HAP-1 (cell line): Measurements from ENCODE around the gene PPT2.
"Not testable (repeated sequence)": the region's sequence is repeated elsewhere in the genome, so short reads cannot be mapped to it uniquely, and the experiment has no call there.

ENCODE experiments used
- DNase-seq, 2 experiments: peaks; one replicate each; pipeline ENCODE4 v3.0.0-alpha.2; 2016 to 2020; ENCODE audit warnings: low spot score in 2 of 2
- H3K27me3 ChIP-seq: fragments of 250-450 bp; sonication (Bioruptor Pico); 2 replicates; pipeline ENCODE4 v1.5.1; 2020; ENCODE audit warnings: low read depth, mild to moderate bottlenecking, moderate library complexity
- H3K36me3 ChIP-seq: fragments of 250-450 bp; sonication (Bioruptor Pico); replicated peaks from 2 replicates; pipeline ENCODE4 v1.5.1; 2020; ENCODE audit warnings: mild to moderate bottlenecking
- H3K4me1 ChIP-seq: fragments of 250-450 bp; sonication (Bioruptor Pico); 2 replicates; pipeline ENCODE4 v1.5.1; 2020; ENCODE audit warnings: mild to moderate bottlenecking
- H3K4me3 ChIP-seq: fragments of 250-450 bp; sonication (Bioruptor Pico); 2 replicates; pipeline ENCODE4 v1.5.1; 2020; ENCODE audit warnings: mild to moderate bottlenecking, moderate library complexity
- H3K9me3 ChIP-seq: fragments of 250-450 bp; sonication (Bioruptor Pico); 2 replicates; pipeline ENCODE4 v1.5.1; 2020; ENCODE audit warnings: mild to moderate bottlenecking, moderate library complexity
- in situ Hi-C: fragments of 300-500 bp; cut with MboI; formaldehyde crosslinking; loops from 3 replicates; pipeline ENCODE4 v1.14.3; 2020; ENCODE audit warnings: low sequenced_read_pairs, inconsistent platforms, mixed read lengths

Gene PPT2

DNA sequence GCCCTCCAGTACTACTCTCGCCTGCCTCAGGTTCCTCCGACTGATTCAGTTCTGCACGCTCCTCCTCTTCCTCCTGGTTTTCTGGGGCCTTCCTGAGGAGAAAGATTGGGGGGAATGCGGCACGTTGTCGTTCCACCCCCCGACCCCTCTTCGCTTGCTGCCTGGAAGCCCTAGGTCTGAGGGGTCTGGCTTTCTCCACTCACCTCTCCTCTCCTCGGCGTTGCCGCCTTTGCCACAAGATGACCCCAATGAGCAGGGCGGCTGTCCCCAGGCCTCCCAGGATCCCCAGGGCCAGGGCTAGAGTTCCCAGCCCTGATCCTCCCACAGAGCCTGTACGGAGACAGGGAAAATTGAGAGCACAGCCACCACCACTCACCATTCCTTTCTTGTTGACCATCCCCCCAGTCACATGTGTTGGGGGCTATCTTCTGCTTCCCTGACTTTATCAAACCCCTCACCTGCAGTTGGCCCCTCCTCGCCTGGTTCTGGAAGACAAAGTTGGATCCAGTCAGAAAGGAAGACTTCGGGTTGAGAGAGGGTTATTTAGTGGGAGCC lies 27.3 kb downstream of the PPT2 start:
- no peak for DNase-seq
- Histone ChIP-seq H3K36me3 (peaks cover 22% of the 10 kb centered on the region), H3K4me3 (no peak overlapping the region), H3K9me3 (no peaks in the 10 kb centered on the region), H3K27me3 (no peaks in the 10 kb centered on the region), H3K4me1 (peaks cover 12% of the 10 kb centered on the region)
- in situ Hi-C loops: no loop called here

DNA sequence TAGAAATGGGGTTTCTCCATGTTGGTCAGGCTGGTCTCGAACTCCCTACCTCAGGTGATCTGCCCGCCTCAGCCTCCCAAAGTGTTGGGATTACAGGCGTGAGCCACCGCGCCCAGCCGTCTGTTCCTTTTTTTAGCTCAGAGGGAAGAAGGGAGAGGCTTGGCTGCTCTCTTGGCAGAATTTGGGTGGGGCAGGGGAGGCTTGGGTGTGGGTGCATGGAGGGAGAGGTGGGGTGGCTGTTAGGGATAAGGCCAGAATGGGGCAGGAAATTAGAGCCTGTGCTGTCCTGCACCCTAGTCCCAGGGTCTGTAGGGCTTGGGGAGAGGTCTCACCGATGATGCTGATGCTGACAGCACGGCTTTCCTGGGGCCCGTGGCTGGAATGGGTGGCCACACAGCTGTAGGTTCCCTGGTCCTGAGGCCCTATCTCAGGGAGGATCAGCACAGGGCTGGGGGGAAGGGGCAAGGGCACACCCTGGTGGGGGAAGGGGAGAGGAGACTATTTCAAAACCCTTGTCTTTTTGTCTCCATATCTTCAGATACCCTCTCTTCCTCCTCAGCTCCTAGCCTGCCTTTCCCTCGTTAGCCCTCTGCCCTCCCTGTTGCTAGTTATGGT lies 28.1 kb downstream of the PPT2 start:
- in situ Hi-C loops: no loop called here
- Histone ChIP-seq H3K4me1 (peaks cover 4% of the 10 kb centered on the region; the same call in 1 of the 2 replicates), H3K27me3 (no peaks in the 10 kb centered on the region), H3K9me3 (no peaks in the 10 kb centered on the region), H3K36me3 (peaks cover 30% of the 10 kb centered on the region), H3K4me3 (no peak overlapping the region)
- DNase-seq: no peak

DNA sequence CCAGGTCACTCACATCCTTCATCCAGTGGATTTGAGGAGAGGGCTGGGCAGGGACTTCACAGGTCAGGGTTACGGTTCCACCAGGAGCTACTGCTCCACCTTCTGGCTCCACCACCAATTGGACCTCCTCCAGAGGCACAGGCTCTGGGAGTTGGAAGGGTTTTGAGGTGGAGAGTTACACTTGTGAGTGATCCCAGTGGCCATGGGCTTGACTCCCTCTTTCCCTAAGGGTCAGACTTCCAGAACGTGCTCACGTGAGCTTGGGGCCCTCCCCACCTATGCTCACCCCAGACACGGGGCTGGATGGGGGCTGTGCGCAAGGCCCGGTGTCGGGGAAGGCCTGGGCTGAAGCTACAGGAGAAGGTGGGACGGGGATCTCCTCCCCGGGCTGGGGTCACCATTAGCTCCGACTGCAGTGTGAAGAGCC lies 28.6 kb downstream of the PPT2 start:
- no peak for DNase-seq
- no peak overlapping the region for H3K4me3 ChIP-seq
- no peaks in the 10 kb centered on the region for H3K9me3 ChIP-seq
- peaks cover 35% of the 10 kb centered on the region for H3K36me3 ChIP-seq
- no peaks in the 10 kb centered on the region for H3K27me3 ChIP-seq
- in situ Hi-C loops: no loop called here
- H3K4me1 ChIP-seq: no peaks in the 10 kb centered on the region

DNA sequence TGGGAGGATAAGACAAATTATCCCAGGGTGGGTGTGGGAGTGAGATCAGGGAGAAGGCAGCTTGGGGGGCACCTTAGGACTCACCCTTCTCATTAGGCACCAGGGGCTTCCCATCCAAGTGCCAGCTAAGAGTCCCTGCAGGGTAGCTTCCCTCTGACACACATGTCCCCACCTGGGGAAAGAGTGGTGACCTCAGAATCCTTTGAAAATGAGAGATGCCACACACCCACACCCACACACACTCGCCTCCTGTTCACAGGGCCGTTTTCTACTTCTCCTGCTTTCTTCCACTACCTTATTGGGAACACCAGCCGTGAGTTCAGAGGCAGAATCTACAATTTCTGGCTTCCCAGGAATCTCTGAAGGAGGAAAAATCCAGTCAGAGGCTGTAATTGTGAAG lies 29.1 kb downstream of the PPT2 start:
- no peaks in the 10 kb centered on the region for H3K9me3 ChIP-seq
- in situ Hi-C loops: no loop called here
- H3K4me3 ChIP-seq: no peak overlapping the region
- no peaks in the 10 kb centered on the region for H3K27me3 ChIP-seq
- peaks cover 40% of the 10 kb centered on the region for H3K36me3 ChIP-seq
- H3K4me1 ChIP-seq: no peaks in the 10 kb centered on the region
- DNase-seq: no peak

GRCh38 chr6:32183483-32184083 lies 29.6 kb downstream of the PPT2 start:
- no peak overlapping the region for H3K4me3 ChIP-seq
- in situ Hi-C loops: no loop called here
- peaks cover 1% of the 10 kb centered on the region; the same call in 1 of the 2 replicates for H3K4me1 ChIP-seq
- no peak for DNase-seq
- H3K36me3 ChIP-seq: peaks cover 45% of the 10 kb centered on the region
- H3K9me3 ChIP-seq: no peaks in the 10 kb centered on the region
- H3K27me3 ChIP-seq: no peaks in the 10 kb centered on the region

DNA sequence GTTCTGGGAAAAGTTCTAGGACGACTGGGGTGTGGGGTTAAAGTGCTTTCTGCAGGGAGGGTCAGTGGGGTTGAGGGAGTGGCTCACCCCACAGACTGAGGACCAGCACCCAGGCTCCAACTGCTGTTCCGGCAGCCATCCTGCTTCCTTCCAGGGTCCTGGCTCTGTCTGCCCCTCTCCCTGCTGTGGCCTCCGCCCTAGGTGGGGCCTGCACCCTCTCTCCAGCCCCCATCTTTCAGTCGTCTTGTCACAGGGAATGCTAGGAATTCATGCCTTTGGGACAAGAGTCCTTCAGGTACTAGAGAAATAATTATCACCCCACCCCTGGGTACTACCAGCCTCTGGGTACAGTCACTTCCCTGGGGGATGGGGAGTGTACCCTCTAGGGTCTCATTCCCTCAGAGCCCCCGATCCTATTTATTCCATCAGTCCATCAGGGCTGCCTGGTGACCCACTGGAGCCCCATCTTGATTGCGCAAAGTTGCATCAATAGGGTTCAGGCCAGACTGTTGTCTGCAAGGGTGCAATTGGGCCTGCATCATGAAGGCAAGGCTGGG lies 30.2 kb downstream of the PPT2 start, which contains the start of gene AGER:
Gene AGER (minus strand): TSS at position 170 of the 557 bp plus-strand sequence. CDS start 31 bp downstream, at position 139.
- in situ Hi-C loops: no loop called here
- no peaks in the 10 kb centered on the region for H3K27me3 ChIP-seq
- H3K36me3 ChIP-seq: peaks cover 45% of the 10 kb centered on the region
- H3K4me1 ChIP-seq: peaks cover 3% of the 10 kb centered on the region; the same call in 1 of the 2 replicates
- H3K4me3 ChIP-seq: no peak within 1 kb of the TSS
- no peaks in the 10 kb centered on the region for H3K9me3 ChIP-seq
- DNase-seq: no peak

- H3K9me3 ChIP-seq, H3K4me1 ChIP-seq, H3K4me3 ChIP-seq, H3K27me3 ChIP-seq, in situ Hi-C loops: not testable (repeated sequence)
- peaks cover 38% of the 10 kb centered on the region for H3K36me3 ChIP-seq
- peak; percentile 29 to 79 for DNase-seq
These were observed 31.8 kb downstream of the PPT2 start for GRCh38 chr6:32185681-32186131.

DNA sequence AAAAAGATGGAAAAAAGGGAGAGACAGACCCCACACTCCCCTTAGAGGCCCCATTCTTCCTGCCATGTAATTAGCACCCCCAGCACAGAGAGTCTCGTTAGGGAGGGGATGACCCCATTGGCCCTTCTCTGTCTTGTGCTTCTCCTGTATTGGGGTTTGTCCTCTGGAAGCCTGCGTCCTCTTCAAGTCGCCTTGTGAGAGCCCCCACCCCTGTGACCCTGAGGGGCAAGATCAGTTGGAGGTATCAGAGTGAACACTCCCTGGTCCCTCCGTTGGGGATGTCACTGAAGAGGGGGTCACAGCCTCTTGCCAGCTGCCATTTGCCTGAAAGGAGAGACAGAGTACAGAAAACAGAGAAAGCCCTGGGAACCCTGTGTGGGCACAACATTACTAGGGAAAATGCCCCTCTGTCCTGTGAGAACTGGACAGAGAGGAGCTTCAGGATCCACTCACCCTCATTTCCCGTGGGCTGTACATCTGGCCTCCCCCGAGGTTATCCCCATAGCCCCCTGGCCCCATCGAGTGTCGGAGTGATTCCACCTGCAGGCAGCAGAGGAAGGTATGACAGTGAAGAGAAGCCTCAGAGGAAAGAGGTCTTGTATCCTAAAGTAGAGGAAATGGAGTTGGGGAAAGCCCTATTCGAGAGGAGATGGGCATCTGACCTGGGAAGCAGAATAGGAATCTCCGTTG lies 32.4 kb downstream of the PPT2 start:
- H3K4me1 ChIP-seq, DNase-seq, H3K4me3 ChIP-seq, in situ Hi-C loops, H3K27me3 ChIP-seq, H3K9me3 ChIP-seq: not testable (repeated sequence)
- peaks cover 32% of the 10 kb centered on the region for H3K36me3 ChIP-seq

DNA sequence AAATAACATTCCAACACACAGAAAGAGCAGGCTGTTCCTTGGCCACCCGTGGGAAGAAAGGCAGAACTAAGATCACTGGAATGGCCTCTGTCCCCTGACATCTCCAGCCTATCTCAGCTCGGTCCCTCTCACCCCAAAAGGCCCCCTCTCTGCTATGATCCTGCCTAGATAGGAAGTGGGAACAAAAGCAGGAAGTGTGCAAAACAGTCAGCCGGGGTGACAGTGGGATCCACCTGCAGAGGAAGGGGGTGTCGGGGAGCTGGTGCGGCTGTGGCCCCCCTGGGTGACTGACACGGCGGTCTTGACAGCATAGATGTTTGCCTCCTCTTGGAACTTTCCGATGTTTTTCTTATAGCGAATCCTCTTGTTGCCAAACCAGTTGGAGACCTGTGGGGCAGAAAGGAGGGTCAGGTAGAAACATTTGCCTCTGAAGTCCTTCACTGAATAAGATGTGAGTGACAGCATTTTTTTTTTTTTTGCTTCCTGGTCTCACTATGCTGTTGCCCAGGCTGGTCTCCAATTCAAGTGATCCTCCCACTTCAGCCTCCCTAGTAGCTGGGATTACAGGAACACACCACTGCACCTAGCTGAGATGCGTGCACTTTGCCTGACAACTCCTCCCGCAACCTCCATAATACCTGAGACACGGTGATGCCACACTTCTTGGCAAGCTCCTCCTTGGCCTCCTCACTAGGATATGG lies 33.2 kb downstream of the PPT2 start:
- H3K9me3 ChIP-seq: no peaks in the 10 kb centered on the region
- H3K4me1 ChIP-seq: peaks cover 5% of the 10 kb centered on the region; the same call in 1 of the 2 replicates
- H3K36me3 ChIP-seq: peaks cover 31% of the 10 kb centered on the region
- in situ Hi-C loops: no loop called here
- DNase-seq: no peak
- no peak overlapping the region for H3K4me3 ChIP-seq
- H3K27me3 ChIP-seq: no peaks in the 10 kb centered on the region

DNA sequence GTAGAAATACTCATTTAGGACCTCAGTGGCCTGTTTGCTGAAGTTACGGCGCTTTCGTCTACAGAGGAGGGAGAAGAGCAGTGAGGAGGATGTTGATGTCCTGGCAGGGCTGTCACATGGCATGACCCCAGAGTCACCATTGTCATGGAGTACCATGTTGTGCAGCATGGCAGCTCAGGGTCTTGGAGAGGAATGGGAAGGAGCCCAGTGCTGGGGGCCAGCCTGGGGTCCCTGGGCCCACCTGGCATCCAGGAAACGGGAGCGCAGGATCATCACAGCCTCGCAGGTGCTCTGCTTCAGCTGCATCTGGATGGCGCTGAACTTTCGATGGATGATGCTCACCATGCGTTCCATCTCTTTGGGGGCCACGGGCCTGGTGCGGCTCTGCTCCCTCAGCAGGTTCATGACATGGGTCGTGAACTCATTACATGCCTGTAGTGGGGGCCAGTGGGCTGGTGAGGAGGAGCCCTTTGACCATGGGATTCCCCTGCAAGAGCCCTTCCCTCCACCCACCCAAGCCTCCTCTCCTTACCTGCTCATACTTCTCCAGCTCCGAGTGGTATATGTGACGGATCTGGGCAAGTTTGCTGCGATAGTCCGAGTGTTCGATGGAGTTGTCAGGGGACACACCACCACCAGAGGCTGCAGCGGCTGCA lies 33.9 kb downstream of the PPT2 start:
- H3K9me3 ChIP-seq, in situ Hi-C loops, H3K4me3 ChIP-seq, H3K27me3 ChIP-seq, DNase-seq, H3K4me1 ChIP-seq: not testable (repeated sequence)
- peaks cover 31% of the 10 kb centered on the region for H3K36me3 ChIP-seq

DNA sequence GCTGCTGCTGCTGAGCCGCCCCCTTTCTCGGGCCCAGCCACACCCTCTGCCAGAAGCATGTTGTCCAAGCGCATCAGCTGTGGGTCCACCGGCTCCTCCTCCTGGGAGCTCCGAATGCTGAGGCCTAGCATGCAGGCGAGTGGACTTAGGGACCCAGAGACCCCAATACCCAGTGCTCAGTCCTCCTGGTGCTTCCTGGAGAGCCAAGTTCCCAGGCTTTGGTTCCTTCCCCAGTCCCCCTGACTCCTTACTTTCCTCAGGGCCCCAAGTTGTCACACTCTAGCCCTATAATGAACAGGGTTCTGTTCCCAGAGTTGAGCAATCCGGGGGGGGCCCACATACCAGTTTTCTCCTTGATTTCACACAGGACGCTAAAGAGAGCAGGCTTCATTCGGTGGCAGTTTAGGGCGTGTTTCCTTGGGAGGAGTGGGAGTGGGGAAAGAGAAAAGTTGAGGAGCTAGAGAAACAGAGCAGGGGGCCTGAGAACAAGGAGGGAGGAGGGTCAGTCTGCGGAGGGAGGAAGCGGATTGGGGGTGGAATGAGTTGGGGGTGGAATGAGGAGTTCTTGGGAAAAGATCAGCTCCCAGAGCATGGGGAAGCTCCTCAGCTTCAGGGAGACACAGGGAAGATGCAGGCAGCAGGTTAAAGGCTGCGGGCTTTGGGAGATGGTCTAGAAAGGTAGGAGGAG lies 34.6 kb downstream of the PPT2 start:
- H3K36me3 ChIP-seq: peaks cover 31% of the 10 kb centered on the region
- in situ Hi-C loops: no loop called here
- no peaks in the 10 kb centered on the region for H3K27me3 ChIP-seq
- no peaks in the 10 kb centered on the region for H3K9me3 ChIP-seq
- peaks cover 5% of the 10 kb centered on the region; the same call in 1 of the 2 replicates for H3K4me1 ChIP-seq
- DNase-seq: no peak
- peak overlapping the region; percentile 52 for H3K4me3 ChIP-seq

DNA sequence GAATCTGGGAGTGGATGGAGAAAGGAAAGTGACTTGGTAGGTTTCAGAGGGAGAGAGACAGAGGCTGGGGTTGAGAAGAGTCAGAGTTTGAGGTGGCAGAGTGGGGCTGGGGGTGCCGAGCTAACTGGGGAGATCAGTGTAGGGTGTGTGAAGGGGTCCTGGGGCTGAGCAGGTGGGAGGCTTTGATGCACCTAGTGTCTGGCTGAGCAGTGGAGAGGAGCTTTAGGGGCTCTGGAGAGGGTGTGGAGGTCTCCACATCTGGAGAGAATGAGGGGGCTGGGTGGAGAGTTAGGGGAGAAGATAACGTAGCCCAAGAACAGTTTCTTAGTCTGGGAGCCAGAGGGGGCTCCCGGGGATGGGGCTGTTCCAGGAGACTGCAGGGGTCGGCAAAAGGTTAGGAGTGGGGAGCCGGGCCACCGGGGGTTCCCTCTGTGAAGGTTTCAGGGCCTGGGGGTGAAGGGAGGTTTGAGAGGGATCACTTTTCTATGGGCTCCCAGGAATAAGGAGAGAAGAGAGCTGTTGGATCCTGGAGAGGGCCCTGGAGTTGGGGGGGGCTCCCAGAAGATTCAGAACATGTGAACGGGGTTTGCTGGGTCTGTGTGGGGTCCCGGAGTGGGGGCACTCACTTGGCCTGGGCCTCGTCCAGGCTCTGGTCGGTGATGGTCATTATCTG lies 35.3 kb downstream of the PPT2 start:
- DNase-seq: no peak
- Histone ChIP-seq H3K36me3 (peaks cover 30% of the 10 kb centered on the region), H3K27me3 (no peaks in the 10 kb centered on the region), H3K4me1 (peaks cover 5% of the 10 kb centered on the region; the same call in 1 of the 2 replicates), H3K4me3 (peak overlapping the region; percentile 52), H3K9me3 (no peaks in the 10 kb centered on the region)
- in situ Hi-C loops: no loop called here
